ENCODE measurements around the gene GNRH2. TPM values are rescaled to one million over a fixed set of nuclear protein-coding genes. Genes with fewer than 3 reads are reported as not detected.

Gene GNRH2
- total and polyA plus RNA-seq, 10 of the 15 experiments (the other 5 are each of a cell fraction or from before 2014, with no cell fraction given) = 0.12 to 0.85 (median 0.31) TPM; not detected in 7

DNA sequence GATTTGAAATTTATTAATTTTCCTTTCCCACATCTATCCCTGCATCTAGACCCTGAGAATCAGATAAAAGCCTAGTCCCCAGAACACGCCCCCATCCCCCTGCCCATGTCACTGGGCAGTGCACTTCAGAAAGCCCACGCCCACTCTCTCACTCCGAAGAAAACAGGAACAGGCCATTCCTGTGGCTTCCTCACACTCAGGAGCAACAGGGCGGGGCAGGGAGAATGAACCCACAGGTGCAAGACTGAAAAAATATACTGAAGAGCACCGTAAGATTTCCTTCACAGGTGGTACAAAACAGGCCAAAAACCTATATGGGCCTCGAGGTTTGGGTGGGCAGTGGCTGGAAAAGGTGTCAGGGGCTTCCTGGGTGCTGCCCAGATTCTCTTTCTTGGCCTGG, 31.4 kb downstream of the GNRH2 start:
- WGBS (ENCODE audit: insufficient coverage, insufficient replicate concordance, low lambda C conversion rate, missing lambda C conversion rate) = 19% methylated on average over 6 of the region's 6 CpGs
- RAD21 ChIA-PET (ENCODE audit: unreplicated experiment) = interaction anchor here (0.5 kb wide), 1 partner anchor 543 kb away, joined by 4 read pairs; no protein-coding TSS in a partner anchor
- H3K9ac ChIP-seq (ENCODE audit: control insufficient read depth, insufficient read depth, low read length) = no peak overlapping the region
- no peak overlapping the region for H2AFZ ChIP-seq (ENCODE audit: control insufficient read depth, low read depth, low read length)
- H3K36me3 ChIP-seq (ENCODE audit: control insufficient read depth in 2 of 2, insufficient read depth in 2 of 2, low read length in 1 of 2) = no peaks in the 10 kb centered on the region
- no peak overlapping the region for H3K4me2 ChIP-seq (ENCODE audit: control insufficient read depth, insufficient read depth)
- TF ChIP-seq CEBPB (IDR thresholded peaks at IDR 0.05; ENCODE audit: borderline replicate concordance in 1 of 2, low read depth in 2 of 2, low read length in 2 of 2) (no peak), SMAD1 (IDR thresholded peaks at IDR 0.05; ENCODE audit: low read depth, partially characterized antibody) (no peak), CBFB (IDR thresholded peaks at IDR 0.05; ENCODE audit: low read depth) (no peak), HDGF (IDR thresholded peaks at IDR 0.05) (no peak), RUNX3 (IDR thresholded peaks at IDR 0.05; ENCODE audit: low read length) (no peak), YY1 (IDR thresholded peaks at IDR 0.05; ENCODE audit: low read depth, low read length) (no peak), PAX8 (IDR thresholded peaks at IDR 0.05) (no peak), GABPA (IDR thresholded peaks at IDR 0.05; ENCODE audit: low read depth) (no peak), RAD21 (IDR thresholded peaks at IDR 0.05; ENCODE audit: insufficient read depth, low read depth, low read length) (no peak), SIN3A (IDR thresholded peaks at IDR 0.05; ENCODE audit: low read depth, low read length) (no peak), ASH2L (IDR thresholded peaks at IDR 0.05; ENCODE audit: borderline replicate concordance, low read depth) (no peak), SREBF2 (IDR thresholded peaks at IDR 0.05; ENCODE audit: low read length) (no peak), BMI1 (IDR thresholded peaks at IDR 0.05; ENCODE audit: borderline replicate concordance) (no peak), MEF2B (IDR thresholded peaks at IDR 0.05; ENCODE audit: partially characterized antibody, poor library complexity, severe bottlenecking) (no peak), ZNF24 (IDR thresholded peaks at IDR 0.05) (no peak), ZBED1 (IDR thresholded peaks at IDR 0.05; ENCODE audit: borderline replicate concordance) (no peak)
- TF ChIP-seq, protein P1, sequence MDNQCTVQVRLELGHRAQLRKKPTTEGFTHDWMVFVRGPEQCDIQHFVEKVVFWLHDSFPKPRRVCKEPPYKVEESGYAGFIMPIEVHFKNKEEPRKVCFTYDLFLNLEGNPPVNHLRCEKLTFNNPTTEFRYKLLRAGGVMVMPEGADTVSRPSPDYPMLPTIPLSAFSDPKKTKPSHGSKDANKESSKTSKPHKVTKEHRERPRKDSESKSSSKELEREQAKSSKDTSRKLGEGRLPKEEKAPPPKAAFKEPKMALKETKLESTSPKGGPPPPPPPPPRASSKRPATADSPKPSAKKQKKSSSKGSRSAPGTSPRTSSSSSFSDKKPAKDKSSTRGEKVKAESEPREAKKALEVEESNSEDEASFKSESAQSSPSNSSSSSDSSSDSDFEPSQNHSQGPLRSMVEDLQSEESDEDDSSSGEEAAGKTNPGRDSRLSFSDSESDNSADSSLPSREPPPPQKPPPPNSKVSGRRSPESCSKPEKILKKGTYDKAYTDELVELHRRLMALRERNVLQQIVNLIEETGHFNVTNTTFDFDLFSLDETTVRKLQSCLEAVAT (IDR thresholded peaks at IDR 0.05) = no peak
- TF ChIP-seq, protein P2, sequence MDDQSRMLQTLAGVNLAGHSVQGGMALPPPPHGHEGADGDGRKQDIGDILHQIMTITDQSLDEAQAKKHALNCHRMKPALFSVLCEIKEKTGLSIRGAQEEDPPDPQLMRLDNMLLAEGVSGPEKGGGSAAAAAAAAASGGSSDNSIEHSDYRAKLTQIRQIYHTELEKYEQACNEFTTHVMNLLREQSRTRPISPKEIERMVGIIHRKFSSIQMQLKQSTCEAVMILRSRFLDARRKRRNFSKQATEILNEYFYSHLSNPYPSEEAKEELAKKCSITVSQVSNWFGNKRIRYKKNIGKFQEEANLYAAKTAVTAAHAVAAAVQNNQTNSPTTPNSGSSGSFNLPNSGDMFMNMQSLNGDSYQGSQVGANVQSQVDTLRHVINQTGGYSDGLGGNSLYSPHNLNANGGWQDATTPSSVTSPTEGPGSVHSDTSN (IDR thresholded peaks at IDR 0.05; ENCODE audit: insufficient replicate concordance, low read depth, low read length) = no peak
- TF ChIP-seq, protein P3, sequence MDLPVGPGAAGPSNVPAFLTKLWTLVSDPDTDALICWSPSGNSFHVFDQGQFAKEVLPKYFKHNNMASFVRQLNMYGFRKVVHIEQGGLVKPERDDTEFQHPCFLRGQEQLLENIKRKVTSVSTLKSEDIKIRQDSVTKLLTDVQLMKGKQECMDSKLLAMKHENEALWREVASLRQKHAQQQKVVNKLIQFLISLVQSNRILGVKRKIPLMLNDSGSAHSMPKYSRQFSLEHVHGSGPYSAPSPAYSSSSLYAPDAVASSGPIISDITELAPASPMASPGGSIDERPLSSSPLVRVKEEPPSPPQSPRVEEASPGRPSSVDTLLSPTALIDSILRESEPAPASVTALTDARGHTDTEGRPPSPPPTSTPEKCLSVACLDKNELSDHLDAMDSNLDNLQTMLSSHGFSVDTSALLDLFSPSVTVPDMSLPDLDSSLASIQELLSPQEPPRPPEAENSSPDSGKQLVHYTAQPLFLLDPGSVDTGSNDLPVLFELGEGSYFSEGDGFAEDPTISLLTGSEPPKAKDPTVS (IDR thresholded peaks at IDR 0.05; ENCODE audit: low read depth, low read length) = no peak
- TF ChIP-seq, protein P4, sequence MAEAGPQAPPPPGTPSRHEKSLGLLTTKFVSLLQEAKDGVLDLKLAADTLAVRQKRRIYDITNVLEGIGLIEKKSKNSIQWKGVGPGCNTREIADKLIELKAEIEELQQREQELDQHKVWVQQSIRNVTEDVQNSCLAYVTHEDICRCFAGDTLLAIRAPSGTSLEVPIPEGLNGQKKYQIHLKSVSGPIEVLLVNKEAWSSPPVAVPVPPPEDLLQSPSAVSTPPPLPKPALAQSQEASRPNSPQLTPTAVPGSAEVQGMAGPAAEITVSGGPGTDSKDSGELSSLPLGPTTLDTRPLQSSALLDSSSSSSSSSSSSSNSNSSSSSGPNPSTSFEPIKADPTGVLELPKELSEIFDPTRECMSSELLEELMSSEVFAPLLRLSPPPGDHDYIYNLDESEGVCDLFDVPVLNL (IDR thresholded peaks at IDR 0.05; ENCODE audit: low read depth, low read length) = no peak
- POLR2A ChIA-PET = no interaction called here
- CTCF ChIA-PET = interaction anchor here (1.0 kb wide), 1 partner anchor 21 kb away, joined by 4 read pairs; no protein-coding TSS in a partner anchor
- SMC1A ChIA-PET (ENCODE audit: uncharacterized antibody, unreplicated experiment) = no interaction called here
- peaks cover 0 to 2% of the 10 kb centered on the region in 2 experiments; a peak in 3 of 4 replicates for H3K27me3 ChIP-seq (replicated peaks in 1 of 2; ENCODE audit: control insufficient read depth in 2 of 2, insufficient read depth in 2 of 2, low read length in 1 of 2)
- H3K4me3 ChIP-seq = no peak overlapping the region
- intact Hi-C loops (cut with micrococcal nuclease; ENCODE audit: unreplicated experiment) = no loop called here
- no peaks in the 10 kb centered on the region for H3K4me1 ChIP-seq (ENCODE audit: control insufficient read depth, insufficient read depth, low read length)
- no peak for DNase-seq (ENCODE audit: low read depth, low spot score)
- H3K27ac ChIP-seq (ENCODE audit: control insufficient read depth, insufficient read depth) = no peak overlapping the region
- H3K79me2 ChIP-seq (ENCODE audit: control insufficient read depth, insufficient read depth, low read length) = no peaks in the 10 kb centered on the region
- FAIRE-seq = no peak
- in situ Hi-C loops (cut with MboI) = no loop called here
- no TSS peak for BruUV-seq (replicated peaks)
- no peaks in the 10 kb centered on the region; the same call in 2 of the 3 replicates for H3K9me3 ChIP-seq (replicated peaks; ENCODE audit: control insufficient read depth, insufficient read depth, low read length)
- ATAC-seq = no peak
- H4K20me1 ChIP-seq (ENCODE audit: control insufficient read depth, insufficient read depth) = no peaks in the 10 kb centered on the region

Data from GM12878 (cell line).